Measurements from ENCODE around the gene RNF157. TPM values are rescaled to one million over a fixed set of nuclear protein-coding genes. Genes with fewer than 3 reads are reported as not detected.

Gene RNF157
- total and polyA plus RNA-seq, 9 of the 15 experiments (the other 6 are each of a cell fraction or from before 2014, with no cell fraction given) = 8.1 to 31.7 (median 20.8) TPM

- TF ChIP-seq PRDM10 (IDR thresholded peaks at IDR 0.05; ENCODE audit: partially characterized antibody) = no peak
- TF ChIP-seq, protein P1, sequence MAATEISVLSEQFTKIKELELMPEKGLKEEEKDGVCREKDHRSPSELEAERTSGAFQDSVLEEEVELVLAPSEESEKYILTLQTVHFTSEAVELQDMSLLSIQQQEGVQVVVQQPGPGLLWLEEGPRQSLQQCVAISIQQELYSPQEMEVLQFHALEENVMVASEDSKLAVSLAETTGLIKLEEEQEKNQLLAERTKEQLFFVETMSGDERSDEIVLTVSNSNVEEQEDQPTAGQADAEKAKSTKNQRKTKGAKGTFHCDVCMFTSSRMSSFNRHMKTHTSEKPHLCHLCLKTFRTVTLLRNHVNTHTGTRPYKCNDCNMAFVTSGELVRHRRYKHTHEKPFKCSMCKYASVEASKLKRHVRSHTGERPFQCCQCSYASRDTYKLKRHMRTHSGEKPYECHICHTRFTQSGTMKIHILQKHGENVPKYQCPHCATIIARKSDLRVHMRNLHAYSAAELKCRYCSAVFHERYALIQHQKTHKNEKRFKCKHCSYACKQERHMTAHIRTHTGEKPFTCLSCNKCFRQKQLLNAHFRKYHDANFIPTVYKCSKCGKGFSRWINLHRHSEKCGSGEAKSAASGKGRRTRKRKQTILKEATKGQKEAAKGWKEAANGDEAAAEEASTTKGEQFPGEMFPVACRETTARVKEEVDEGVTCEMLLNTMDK (IDR thresholded peaks at IDR 0.05; ENCODE audit: borderline replicate concordance, insufficient read depth, low read depth, low read length, poor library complexity, severe bottlenecking) = no peak
- TF ChIP-seq ZNF695 (CRISPR knock-in tag; IDR thresholded peaks at IDR 0.05) = no peak
- no peak for TF ChIP-seq PRPF4 (IDR thresholded peaks at IDR 0.05; ENCODE audit: insufficient read depth, low read depth, low read length, poor library complexity, severe bottlenecking)
- no peak for TF ChIP-seq SUPT5H (IDR thresholded peaks at IDR 0.05)
- TF ChIP-seq MECOM (CRISPR knock-in tag; IDR thresholded peaks at IDR 0.05) = no peak
- no peak for TF ChIP-seq EWSR1 (IDR thresholded peaks at IDR 0.05; ENCODE audit: borderline replicate concordance, low read depth, partially characterized antibody)
- no peak for TF ChIP-seq AFF4 (CRISPR knock-in tag; IDR thresholded peaks at IDR 0.05)
- no peak for TF ChIP-seq BMI1 (IDR thresholded peaks at IDR 0.05; ENCODE audit: low read length)
- no peak for TF ChIP-seq CBX8 (IDR thresholded peaks at IDR 0.05; ENCODE audit: borderline replicate concordance, extremely low read depth, low read depth, low read length, poor library complexity, severe bottlenecking)
- TF ChIP-seq NFYB (IDR thresholded peaks at IDR 0.05; ENCODE audit: extremely low read depth, insufficient read length) = no peak
- TF ChIP-seq CBX1 (IDR thresholded peaks at IDR 0.05; ENCODE audit: low read depth) = no peak
Observed at GRCh38 chr17:76182016-76182764, 58.1 kb downstream of the RNF157 start (continued).
